H9 (cell line): ENCODE measurements around the gene HSD17B2. TPM values are rescaled to one million over a fixed set of nuclear protein-coding genes. Genes with fewer than 3 reads are reported as not detected.

Experiments
- DNase-seq: peaks from one replicate; pipeline ENCODE4 v3.0.0-alpha.2; 2017
- H2AFZ ChIP-seq: one replicate; pipeline ENCODE4 v1.6.1; 2013; ENCODE audit warnings: mild to moderate bottlenecking, low read length, control low read depth, moderate library complexity
- H2AK5ac ChIP-seq: 2 replicates; pipeline ENCODE4 v1.6.1; 2013; ENCODE audit warnings: low read length, control low read depth, mixed read lengths; ENCODE audit not compliant: insufficient read length
- H2BK120ac ChIP-seq: one replicate; pipeline ENCODE4 v1.6.1; 2013; ENCODE audit warnings: low read depth, mild to moderate bottlenecking, low read length, control low read depth, inconsistent platforms; ENCODE audit not compliant: poor library complexity, severe bottlenecking
- H2BK12ac ChIP-seq: 2 replicates; pipeline ENCODE4 v1.6.1; 2013; ENCODE audit warnings: low read length, control low read depth, mixed read lengths, low read depth; ENCODE audit not compliant: insufficient read length
- H2BK15ac ChIP-seq: 2 replicates; pipeline ENCODE4 v1.6.1; 2013; ENCODE audit warnings: low read depth, low read length, control low read depth
- H2BK20ac ChIP-seq: one replicate; pipeline ENCODE4 v1.6.1; 2013; ENCODE audit warnings: low read depth, mild to moderate bottlenecking, low read length, control low read depth, inconsistent platforms; ENCODE audit not compliant: poor library complexity, severe bottlenecking
- H2BK5ac ChIP-seq: 2 replicates; pipeline ENCODE4 v1.6.1; 2013; ENCODE audit warnings: low read length, control low read depth, mixed read lengths; ENCODE audit not compliant: insufficient read length
- H3K14ac ChIP-seq: 2 replicates; pipeline ENCODE4 v1.6.1; 2013; ENCODE audit warnings: low read length, control low read depth; ENCODE audit not compliant: insufficient read depth
- H3K18ac ChIP-seq: 2 replicates; pipeline ENCODE4 v1.6.1; 2013; ENCODE audit warnings: low read depth, mild to moderate bottlenecking, mixed read lengths, low read length, control low read depth; ENCODE audit not compliant: insufficient read length
- H3K23ac ChIP-seq: 2 replicates; pipeline ENCODE4 v1.6.1; 2013; ENCODE audit warnings: low read length, control low read depth, mixed read lengths, low read depth; ENCODE audit not compliant: insufficient read length
- H3K23me2 ChIP-seq: 2 replicates; pipeline ENCODE4 v1.6.1; 2013; ENCODE audit warnings: low read depth, mild to moderate bottlenecking, mixed read lengths, low read length, control low read depth; ENCODE audit not compliant: insufficient read length, poor library complexity, severe bottlenecking
- H3K27ac ChIP-seq: 2 replicates; pipeline ENCODE4 v1.5.1; 2013; ENCODE audit warnings: low read length, control low read depth, mixed read lengths, low read depth; ENCODE audit not compliant: insufficient read length
- H3K27me3 ChIP-seq: 2 replicates; pipeline ENCODE4 v1.6.1; 2013; ENCODE audit warnings: low read length, control low read depth, inconsistent platforms; ENCODE audit not compliant: insufficient read depth
- H3K4ac ChIP-seq: 2 replicates; pipeline ENCODE4 v1.6.1; 2013; ENCODE audit warnings: low read depth, mild to moderate bottlenecking, control low read depth, inconsistent platforms, low read length, moderate library complexity
- H3K4me1 ChIP-seq: 2 replicates; pipeline ENCODE4 v1.6.1; 2013; ENCODE audit warnings: low read length, control low read depth, inconsistent platforms; ENCODE audit not compliant: insufficient read depth
- H3K4me2 ChIP-seq: 2 replicates; pipeline ENCODE4 v1.6.1; 2013; ENCODE audit warnings: low read length, control low read depth, mixed read lengths; ENCODE audit not compliant: insufficient read length, insufficient read depth
- H3K56ac ChIP-seq: 2 replicates; pipeline ENCODE4 v1.6.1; 2013; ENCODE audit warnings: low read depth, mild to moderate bottlenecking, mixed read lengths, low read length, control low read depth; ENCODE audit not compliant: insufficient read length
- H3K79me1 ChIP-seq: 2 replicates; pipeline ENCODE4 v1.6.1; 2013; ENCODE audit warnings: low read depth, mild to moderate bottlenecking, moderate library complexity, low read length, control low read depth, inconsistent platforms; ENCODE audit not compliant: insufficient read depth, poor library complexity, severe bottlenecking
- H3K79me2 ChIP-seq: 2 replicates; pipeline ENCODE4 v1.6.1; 2013; ENCODE audit warnings: low read length, control low read depth, inconsistent platforms; ENCODE audit not compliant: insufficient read depth
- H3K9ac ChIP-seq: 2 replicates; pipeline ENCODE4 v1.6.1; 2013; ENCODE audit warnings: low read length, control low read depth, mixed read lengths; ENCODE audit not compliant: insufficient read length; ENCODE audit errors: extremely low read depth
- H3K9me3 ChIP-seq: one replicate; pipeline ENCODE4 v1.6.1; 2013; ENCODE audit warnings: low read depth, low read length, inconsistent platforms; ENCODE audit not compliant: control insufficient read depth
- H3T11ph ChIP-seq: one replicate; pipeline ENCODE4 v1.6.1; 2013; ENCODE audit warnings: mild to moderate bottlenecking, low read length, control low read depth, inconsistent platforms
- H4K20me1 ChIP-seq: one replicate; pipeline ENCODE4 v1.6.1; 2013; ENCODE audit not compliant: control insufficient read depth, insufficient read length, insufficient read depth
- H4K5ac ChIP-seq: 2 replicates; pipeline ENCODE4 v1.6.1; 2013; ENCODE audit warnings: low read depth, mild to moderate bottlenecking, mixed read lengths, low read length, control low read depth; ENCODE audit not compliant: insufficient read length
- H4K8ac ChIP-seq: replicated peaks from 2 replicates; pipeline ENCODE4 v1.6.1; 2013; ENCODE audit warnings: low read length, control low read depth, mixed read lengths, low read depth; ENCODE audit not compliant: insufficient read length
- H4K91ac ChIP-seq: 2 replicates; pipeline ENCODE4 v1.6.1; 2013; ENCODE audit warnings: low read depth, mild to moderate bottlenecking, moderate library complexity, mixed read lengths, low read length, control low read depth; ENCODE audit not compliant: insufficient read length
- H3K27ac Mint-ChIP-seq, 3 experiments: 2 replicates in 2 of 3; 3 replicates in 1 of 3; pipeline ENCODE4 v1.8.0; 2020 to 2021; ENCODE audit warnings: mixed read lengths in 3 of 3, mild to moderate bottlenecking in 1 of 3, moderate library complexity in 1 of 3
- H3K27me3 Mint-ChIP-seq: 2 replicates; pipeline ENCODE4 v1.8.0; 2021; ENCODE audit warnings: low read depth, mild to moderate bottlenecking, moderate library complexity, mixed read lengths
- H3K36me3 Mint-ChIP-seq, 3 experiments: 2 replicates in 2 of 3; 3 replicates in 1 of 3; pipeline ENCODE4 v1.8.0; 2020 to 2021; ENCODE audit warnings: low read depth in 3 of 3, mixed read lengths in 3 of 3; ENCODE audit not compliant: insufficient read depth in 1 of 3
- H3K4me1 Mint-ChIP-seq, 2 experiments: 2 replicates each; pipeline ENCODE4 v1.8.0; 2020; ENCODE audit warnings: mixed read lengths in 2 of 2
- H3K4me3 Mint-ChIP-seq, 2 experiments: 2 replicates in 1 of 2; 3 replicates in 1 of 2; pipeline ENCODE4 v1.8.0; 2020 to 2021; ENCODE audit warnings: mild to moderate bottlenecking in 2 of 2, mixed read lengths in 2 of 2, moderate library complexity in 1 of 2
- H3K9me3 Mint-ChIP-seq, 2 experiments: 2 replicates in 1 of 2; 3 replicates in 1 of 2; pipeline ENCODE4 v1.8.0; 2020; ENCODE audit warnings: mild to moderate bottlenecking in 2 of 2, mixed read lengths in 2 of 2, moderate library complexity in 1 of 2
- WGBS: extraction: QIAGEN DNeasy Blood & Tissue Kit; methylation state at CpG from one replicate; pipeline ENCODE4 v1.1.7; 2013; ENCODE audit warnings: missing lambda C conversion rate, low lambda C conversion rate, mixed read lengths; ENCODE audit not compliant: insufficient read length; ENCODE audit errors: extremely low coverage; 5-methylcytosine and 5-hydroxymethylcytosine counted together
- total RNA-seq: library from RNA; stranded (reverse); gene quantifications from 2 replicates; pipeline ENCODE4 v1.2.1, GENCODE V29; 2021
- TF ChIP-seq, protein P1 (sequence below): fragments of 200-600 bp; sonication (generic); conservative IDR thresholded peaks from 3 replicates; pipeline ENCODE4 v1.8.0; 2021; ENCODE audit warnings: antibody characterized with exemption, mild to moderate bottlenecking

The HSD17B2 gene
- total RNA-seq, 1 experiment from 2014 or later = not detected

DNA sequence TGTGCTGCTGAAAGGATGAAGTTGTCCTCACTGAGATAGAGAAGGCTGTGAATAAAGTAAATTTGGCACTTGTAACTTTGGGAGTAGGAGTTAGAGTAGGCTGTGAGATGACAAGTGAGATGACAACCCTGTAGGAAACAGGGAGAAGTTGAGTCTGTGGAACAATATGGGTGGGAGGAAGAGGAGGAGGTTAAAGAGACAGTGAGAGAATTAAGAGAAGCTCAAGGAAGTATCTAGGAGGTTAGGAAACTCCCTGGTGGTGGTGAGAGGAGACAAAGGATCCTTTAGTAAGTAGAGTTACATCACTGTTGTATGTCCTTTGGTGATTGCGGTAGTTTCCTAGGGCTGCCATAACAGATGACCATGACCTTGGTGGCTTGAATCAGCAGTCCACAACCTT lies 10.7 kb upstream of the HSD17B2 start:
- Histone ChIP-seq H2BK15ac (no peak overlapping the region), H3K27me3 (no peaks in the 10 kb centered on the region), H4K8ac (no peak overlapping the region), H4K5ac (no peak overlapping the region), H3K23ac (no peak overlapping the region), H3K4me1 (no peaks in the 10 kb centered on the region), H3K56ac (no peak overlapping the region), H3K14ac (no peak overlapping the region), H3K9me3 (no peaks in the 10 kb centered on the region), H3K79me1 (no peaks in the 10 kb centered on the region), H4K91ac (no peak overlapping the region), H4K20me1 (no peaks in the 10 kb centered on the region), H2AFZ (no peak overlapping the region), H3K27ac (no peak overlapping the region), H3K9ac (no peak overlapping the region), H3K23me2 (no peaks in the 10 kb centered on the region), H2BK20ac (no peak overlapping the region), H2AK5ac (no peak overlapping the region), H3K79me2 (no peaks in the 10 kb centered on the region), H3T11ph (no peak overlapping the region), H3K4ac (no peak overlapping the region), H3K18ac (no peak overlapping the region), H2BK5ac (no peak overlapping the region), H2BK120ac (no peak overlapping the region), H2BK12ac (no peak overlapping the region), H3K4me2 (no peak overlapping the region)
- DNase-seq = no peak
- Mint-ChIP-seq H3K4me1 (no peaks in the 10 kb centered on the region), H3K27me3 (peaks cover 16% of the 10 kb centered on the region), H3K4me3 (no peak overlapping the region), H3K27ac (no peak overlapping the region), H3K9me3 (peaks cover 0 to 3% of the 10 kb centered on the region in 2 experiments; a peak in 2 of 5 replicates), H3K36me3 (no peaks in the 10 kb centered on the region)
- no CpG with 5 or more reads among the region's 1 CpG for WGBS
- TF ChIP-seq, protein P1, sequence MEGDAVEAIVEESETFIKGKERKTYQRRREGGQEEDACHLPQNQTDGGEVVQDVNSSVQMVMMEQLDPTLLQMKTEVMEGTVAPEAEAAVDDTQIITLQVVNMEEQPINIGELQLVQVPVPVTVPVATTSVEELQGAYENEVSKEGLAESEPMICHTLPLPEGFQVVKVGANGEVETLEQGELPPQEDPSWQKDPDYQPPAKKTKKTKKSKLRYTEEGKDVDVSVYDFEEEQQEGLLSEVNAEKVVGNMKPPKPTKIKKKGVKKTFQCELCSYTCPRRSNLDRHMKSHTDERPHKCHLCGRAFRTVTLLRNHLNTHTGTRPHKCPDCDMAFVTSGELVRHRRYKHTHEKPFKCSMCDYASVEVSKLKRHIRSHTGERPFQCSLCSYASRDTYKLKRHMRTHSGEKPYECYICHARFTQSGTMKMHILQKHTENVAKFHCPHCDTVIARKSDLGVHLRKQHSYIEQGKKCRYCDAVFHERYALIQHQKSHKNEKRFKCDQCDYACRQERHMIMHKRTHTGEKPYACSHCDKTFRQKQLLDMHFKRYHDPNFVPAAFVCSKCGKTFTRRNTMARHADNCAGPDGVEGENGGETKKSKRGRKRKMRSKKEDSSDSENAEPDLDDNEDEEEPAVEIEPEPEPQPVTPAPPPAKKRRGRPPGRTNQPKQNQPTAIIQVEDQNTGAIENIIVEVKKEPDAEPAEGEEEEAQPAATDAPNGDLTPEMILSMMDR = no peak
